ENCODE measurements around the gene CMTM4.

GRCh38 chr16:66600477-66600876, 96.1 kb downstream of the CMTM4 start:
- TF ChIP-seq CTCF (IDR thresholded peaks at IDR 0.05) (no peak), POLR2A (IDR thresholded peaks at IDR 0.05) (no peak), EP300 (IDR thresholded peaks at IDR 0.05) (no peak)

Measured in tibial nerve (tissue), 4 donors.